Uterus (tissue), 2 donors: ENCODE measurements around the gene SAP30BP.

ENCODE experiments used
- CTCF ChIP-seq, 4 experiments: fragments of 200-600 bp in 2 of 4; fragments of 450-650 bp in 2 of 4; sonication (generic) in 2 of 4; IDR thresholded peaks; one replicate each; pipeline ENCODE4 v1.5.1; 2016 to 2019; ENCODE audit warnings: antibody characterized with exemption in 4 of 4, mild to moderate bottlenecking in 2 of 4, moderate library complexity in 1 of 4
- POLR2A ChIP-seq, 2 donors: fragments of 450-650 bp; IDR thresholded peaks; one replicate each; pipeline ENCODE4 v1.6.1; 2016; ENCODE audit warnings: antibody characterized with exemption in 2 of 2, mild to moderate bottlenecking in 1 of 2, moderate library complexity in 1 of 2

GRCh38 chr17:75647061-75647460 lies 20.1 kb upstream of the SAP30BP start:
- TF ChIP-seq POLR2A (IDR thresholded peaks at IDR 0.05) (no peak), CTCF (IDR thresholded peaks at IDR 0.05) (no peak)
